Activated naive CD4-positive, alpha-beta T cell treated with Interleukin-2 at 50 U/mL for 16 hours (primary cell): ENCODE data around the gene SIMC1.
"Not testable (repeated sequence)": the region's sequence is repeated elsewhere in the genome, so short reads cannot be mapped to it uniquely, and the experiment has no call there.

Experiments
- DNase-seq: peaks from one replicate; pipeline ENCODE4 v3.0.0-alpha.2; 2020

The SIMC1 gene

DNA sequence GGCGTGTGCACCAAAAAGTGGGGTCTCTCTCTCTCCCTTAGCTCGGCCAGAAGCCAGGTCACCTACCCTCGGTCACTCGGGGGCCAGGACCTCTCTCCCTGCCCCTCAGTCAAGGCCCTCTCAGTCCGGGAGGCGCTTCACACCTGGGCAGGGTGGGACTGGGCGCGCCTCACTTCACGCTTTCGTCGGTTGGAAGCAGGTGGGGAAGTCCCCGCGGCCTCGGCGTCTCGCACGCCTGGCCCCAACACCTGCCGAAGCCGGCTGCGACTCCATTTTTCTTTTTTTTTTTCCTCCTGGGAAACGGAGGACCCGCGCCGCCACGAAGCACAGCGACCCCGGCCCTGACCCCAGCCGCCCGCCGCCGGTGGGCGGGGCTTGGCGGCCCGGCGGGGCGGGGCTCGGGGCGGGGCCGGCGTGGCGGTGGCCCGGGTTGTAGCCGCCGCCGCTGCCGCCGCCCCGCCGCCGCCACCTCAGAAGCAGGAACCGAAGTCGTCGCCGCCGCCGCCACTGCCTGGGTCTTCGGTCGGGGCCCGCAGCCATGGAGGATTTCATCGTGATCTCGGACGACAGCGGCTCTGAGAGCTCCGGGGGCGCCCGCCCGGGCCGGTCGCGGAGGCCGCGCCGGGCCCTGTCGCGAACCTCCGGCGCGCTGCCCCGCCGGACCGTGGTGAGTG is at the start of gene SIMC1:
Gene SIMC1 (plus strand): TSS at position 454 of the 674 bp plus-strand sequence. CDS start 85 bp downstream, at position 539.
- DNase-seq: peak; percentile 62

DNA sequence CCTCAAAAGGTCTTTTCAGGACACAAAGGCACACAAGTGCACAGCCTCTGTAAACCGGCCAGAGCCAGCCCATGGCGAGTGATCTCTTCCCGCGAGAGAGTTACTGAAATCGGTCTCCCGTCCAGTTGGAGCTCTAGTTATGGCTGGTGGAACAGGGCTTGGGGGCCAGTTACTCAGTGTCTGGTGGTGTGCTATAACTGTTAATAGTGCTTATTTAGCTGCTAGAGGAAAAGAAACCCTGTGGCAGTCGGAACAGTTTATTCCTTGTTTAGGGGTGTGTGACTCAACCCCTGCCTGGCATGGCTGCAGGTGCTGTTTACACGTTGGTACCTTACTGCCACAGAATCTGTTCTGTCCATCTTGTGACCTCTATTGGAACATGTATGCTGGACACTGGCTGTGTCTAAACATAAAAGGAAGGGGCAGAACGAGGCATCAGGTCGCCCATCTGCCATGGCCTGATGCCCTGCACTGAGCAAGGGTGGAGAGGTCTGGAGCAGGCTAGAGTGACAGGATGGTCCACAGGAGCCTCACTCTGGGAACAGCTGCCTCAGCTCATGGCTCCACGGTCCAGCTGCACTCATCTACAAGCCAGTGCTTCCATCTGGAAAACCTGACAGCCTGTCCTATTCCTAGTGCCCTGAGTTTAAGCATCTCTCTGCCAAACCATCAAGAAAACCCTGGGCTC is 49.6 kb upstream of the SIMC1 start:
- no peak for DNase-seq

DNA sequence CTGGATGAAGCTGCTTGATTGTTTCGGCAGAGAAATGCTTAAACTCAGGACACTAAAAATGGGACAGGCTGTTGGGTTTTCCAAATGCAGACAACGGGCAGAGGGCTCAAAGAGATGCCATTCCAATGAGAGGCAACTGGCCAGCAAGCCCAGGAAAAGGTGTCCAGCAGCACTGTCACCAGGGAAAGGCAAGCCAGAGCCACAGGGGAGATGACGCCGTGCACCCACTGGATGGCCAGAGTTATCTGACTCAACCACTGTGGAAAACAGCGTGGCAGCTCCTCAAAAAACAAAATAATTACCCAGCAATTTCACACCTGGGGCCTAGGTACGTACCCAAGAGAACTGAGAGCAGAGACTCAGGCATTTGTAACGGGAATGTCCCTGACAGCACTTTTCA is 48.4 kb upstream of the SIMC1 start:
- no peak for DNase-seq

DNA sequence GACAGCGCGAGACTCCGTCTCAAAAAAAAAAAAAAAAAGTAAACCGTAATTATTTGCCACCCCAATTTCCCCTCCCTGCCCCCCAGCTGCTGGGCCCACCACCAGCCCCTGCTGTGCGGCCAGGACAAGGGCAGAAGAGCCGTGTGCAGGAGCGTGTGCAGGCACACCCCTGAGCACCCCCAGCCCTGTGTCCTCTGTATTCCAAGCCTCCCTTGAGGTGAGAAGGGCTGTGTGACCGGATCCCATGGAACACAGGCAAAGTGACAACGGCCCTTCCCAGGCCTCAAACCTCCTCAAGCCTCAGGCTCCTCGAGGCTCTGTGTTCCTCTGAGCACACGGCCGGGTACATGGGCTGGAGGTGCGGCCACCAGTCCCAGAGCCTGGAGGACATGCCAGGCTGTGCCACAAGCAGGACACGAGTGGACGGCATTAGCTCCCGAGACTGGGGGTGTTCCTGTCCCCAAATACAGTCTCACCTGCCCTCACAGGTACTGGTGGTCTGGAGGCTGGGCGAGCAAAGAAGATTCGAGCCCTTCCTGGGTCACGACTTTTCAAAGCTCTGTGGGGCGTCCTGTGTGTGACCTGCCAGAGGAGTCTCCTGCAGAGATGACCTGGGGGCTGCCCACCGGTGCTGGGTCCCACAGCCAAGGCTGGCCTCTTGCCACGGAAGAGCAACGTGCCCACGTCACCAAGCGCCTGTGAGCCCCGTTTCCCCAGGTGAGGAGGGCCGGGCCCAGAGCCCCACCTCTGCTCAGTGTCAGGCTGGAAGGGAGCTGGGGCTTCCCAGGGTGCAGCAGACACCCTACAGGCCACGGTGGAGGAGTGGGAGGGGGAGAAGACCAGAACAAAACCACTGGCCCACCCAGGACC is 47.1 kb upstream of the SIMC1 start:
- DNase-seq: no peak

DNA sequence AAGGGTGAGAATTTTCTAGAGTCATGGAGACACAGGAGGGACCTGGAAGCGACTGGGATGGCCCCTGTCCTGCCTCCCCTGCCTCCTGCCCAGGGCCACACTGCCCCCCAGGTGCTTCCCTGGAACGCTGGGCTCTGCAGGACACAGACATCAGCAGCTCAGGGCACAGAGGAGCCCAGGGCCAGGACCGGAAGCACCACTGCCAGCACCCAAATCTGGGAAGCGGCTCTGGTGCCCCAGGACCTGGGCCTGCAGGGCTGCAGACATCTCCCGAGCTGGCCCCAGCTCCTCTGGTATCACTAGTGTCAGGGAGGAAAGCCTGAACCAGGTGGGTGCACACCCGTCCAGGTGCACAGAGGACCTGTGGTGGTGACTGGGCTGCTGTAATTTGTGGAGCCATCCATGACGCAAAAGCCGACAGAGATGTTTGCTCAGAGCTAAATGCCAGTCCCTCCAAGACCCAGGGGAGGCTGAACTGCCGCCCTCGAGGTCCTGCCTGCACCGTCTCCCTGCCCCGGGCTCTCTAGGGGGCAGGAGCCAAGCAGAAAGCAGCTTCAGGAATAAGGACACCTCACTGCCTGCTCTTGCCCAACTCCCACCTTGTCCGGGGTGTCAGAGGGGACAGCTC is 46.0 kb upstream of the SIMC1 start:
- DNase-seq: no peak

DNA sequence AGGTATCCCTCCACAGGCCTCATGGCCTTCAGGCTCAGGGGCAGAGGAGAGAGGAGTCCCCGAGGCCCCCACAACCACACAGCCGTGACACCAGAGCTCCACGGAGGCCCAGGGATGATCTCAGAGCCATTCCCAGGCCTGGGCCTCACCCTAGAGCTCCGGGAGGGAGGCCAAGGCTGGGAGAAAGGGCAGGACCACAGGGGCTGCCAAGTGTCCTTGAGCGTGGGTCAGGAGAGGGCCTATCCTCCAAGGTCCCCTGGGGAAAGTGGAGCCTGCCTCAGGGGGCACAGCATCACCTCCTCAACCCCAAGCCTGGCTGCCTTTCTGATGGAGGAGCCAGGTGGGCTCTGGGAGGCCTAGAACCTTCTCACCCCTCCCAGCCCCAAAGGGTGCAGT is 45.5 kb upstream of the SIMC1 start:
- DNase-seq: not testable (repeated sequence)

DNA sequence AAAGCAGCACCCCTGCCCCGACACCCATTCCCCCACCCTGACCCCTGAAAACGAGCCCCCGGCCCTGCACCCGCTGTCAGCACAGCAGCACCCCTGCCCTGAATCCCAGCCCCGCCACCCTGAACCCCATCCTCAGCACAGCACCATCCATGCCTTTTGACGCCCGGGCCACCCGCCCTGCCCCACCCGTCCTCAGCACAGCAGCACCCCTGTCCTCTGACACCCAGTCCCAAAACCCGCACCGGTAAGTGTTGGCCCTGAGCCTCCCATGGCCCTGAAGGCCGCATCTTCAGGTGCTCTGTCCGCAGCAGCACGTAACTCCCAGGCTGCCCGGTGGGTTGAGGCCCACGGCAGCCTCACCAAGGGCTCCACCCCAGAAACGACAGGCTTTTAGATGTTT is 44.6 kb upstream of the SIMC1 start:
- DNase-seq: not testable (repeated sequence)

DNA sequence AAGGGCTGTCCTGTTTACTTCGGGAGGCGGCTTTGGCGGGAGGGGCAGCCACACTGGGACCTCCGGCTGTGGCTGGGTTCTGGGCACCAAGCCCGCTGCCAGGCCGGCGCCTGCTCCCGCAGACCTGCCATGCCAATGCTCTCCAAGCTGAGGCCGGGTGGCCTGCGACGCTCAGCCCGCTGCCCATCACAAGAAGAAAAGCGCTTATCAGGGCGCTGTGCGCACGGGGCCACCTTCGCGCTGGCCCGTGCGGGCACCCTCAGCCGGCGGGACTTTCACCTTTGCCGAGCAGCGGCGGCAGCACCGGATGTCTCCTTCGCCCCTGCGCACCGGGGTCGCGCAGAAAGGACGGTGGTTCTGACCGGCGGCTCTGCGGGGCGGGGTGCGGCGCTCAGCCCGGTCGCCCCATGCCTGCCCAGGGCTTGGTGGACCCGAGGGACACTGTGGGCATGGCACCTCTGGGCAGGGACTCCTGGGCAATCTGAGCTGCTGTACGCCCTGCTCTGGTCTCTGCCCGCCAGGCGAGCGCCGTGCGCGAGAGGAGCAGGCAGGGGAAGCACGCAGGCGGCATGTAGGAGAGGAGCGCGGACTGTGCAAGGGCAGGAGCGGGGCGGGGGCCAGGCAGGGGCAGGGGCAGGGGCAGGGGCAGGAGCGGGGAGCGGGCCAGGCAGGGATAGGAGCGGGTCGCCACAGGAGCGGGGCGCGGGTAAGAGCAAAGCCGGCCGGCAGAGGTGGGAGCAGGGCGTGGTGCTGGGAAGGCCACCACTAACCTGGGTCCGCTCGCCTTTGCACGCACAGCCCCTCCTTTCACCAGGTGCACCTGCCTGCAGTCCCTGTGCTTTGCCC is 43.8 kb upstream of the SIMC1 start:
- DNase-seq: not testable (repeated sequence)

DNA sequence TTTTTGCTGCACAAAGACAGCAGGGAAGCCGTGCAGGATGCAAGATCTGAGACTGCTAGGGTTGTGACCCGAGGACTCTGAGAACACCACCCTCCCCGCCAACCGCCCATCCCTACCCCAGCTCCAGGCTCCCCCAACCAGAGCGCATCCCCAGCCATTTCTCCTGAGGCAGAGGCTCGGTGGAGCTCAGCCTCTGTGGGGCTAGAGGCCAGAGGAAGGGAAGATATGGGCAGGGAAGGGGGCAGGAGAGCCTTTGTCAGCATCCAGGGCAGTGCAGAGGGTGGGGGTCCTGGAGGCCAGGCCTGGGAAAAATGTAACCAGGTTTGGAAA is 43.2 kb upstream of the SIMC1 start:
- DNase-seq: not testable (repeated sequence)

DNA sequence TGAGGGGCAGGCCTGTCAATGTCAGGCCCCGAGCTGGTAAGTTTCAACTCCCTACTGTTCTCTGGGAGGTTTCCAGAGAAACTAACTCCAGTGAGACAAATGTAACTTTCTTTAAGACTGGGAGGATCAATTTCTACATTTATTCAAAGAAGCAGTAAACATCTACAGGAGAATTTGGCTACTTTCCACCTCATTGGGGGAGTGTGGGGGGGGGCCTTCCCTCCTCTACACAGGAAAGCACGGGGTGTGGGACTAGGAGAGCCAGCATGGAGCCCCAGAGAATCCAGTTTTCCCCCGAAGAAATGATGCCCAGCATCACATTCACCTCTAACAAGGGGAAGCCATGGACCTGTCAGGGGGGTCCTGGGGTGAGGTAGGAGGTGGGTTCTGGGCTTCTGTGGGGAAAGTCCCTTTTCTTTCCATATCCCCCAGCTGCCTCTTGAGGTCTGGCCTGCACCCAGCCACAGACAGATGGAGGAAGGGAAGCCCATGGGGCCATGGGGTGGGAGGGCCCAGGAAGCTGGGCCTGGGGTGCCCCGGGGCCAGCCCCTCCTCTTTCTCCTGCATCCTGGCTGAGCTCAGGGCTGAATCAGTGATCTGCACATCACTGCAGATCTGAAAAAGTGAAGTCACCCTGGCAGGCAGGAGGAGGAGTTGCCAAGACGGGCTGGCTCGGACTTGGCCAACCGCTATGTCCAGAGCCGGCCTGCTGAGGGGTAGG is 42.6 kb upstream of the SIMC1 start:
- not testable (repeated sequence) for DNase-seq

DNA sequence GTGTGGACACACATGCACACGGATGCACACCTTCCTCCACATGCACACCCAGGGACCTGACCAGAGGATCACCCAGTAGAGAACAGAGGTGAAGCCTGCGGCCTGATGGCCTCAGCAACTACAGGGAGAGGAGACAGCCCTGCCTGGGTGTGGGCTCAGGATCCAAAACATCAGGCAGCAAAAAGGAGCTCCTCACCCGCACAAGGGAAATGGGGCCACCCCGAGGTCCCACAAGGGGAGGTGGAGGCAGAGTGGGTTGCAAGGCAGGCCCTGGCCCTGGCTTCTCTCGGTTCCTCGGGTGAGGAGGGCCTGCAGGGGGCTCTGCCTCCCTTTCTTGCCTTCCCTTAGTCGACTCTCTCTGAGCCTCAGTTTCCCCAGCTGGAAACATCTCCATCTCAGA is 41.4 kb upstream of the SIMC1 start:
- not testable (repeated sequence) for DNase-seq

DNA sequence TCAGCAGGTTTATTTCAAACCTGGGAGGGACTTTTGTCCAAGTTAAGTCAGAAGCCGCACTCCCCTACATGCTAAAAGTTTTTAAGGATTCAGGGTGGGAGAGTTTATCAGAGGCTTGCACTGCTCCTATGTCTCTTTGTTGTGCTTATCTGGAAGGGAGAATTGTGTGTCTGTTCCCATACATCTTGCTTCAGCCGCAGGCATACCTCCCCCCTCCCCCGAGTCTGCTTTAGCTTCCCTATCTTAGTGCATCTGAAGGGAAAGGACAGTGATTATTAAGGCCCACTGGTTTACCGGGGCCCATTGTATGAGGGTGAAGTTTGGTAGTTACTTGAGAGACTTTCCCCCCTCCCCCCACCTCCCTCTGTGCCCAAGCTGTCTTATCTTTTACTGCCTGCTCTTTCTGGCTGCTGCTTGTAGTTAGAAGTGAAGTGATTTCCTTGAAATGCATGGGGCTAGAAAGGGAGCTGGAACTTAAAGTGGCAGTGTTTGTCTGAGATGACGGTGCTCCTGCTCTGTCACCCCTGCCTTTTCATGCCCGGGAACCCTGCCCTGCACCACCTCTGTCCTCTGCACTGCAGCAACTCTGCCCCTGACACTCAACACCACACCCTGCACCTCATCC is 40.9 kb upstream of the SIMC1 start:
- not testable (repeated sequence) for DNase-seq

DNA sequence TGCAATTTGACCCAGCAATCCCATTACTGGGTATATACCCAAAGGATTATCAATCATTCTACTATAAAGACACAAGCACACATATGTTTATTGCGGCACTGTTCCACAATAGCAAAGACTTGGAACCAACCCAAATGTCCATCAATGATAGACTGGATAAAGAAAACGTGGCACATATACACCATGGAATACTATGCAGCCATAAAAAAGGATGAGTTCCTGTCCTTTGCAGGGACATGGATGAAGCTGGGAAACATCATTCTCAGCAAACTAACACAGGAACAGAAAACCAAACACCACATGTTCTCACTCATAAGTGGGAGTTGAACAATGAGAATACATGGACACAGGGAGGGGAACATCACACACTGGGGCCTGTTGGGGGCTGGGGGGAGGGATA is 39.9 kb upstream of the SIMC1 start:
- not testable (repeated sequence) for DNase-seq

DNA sequence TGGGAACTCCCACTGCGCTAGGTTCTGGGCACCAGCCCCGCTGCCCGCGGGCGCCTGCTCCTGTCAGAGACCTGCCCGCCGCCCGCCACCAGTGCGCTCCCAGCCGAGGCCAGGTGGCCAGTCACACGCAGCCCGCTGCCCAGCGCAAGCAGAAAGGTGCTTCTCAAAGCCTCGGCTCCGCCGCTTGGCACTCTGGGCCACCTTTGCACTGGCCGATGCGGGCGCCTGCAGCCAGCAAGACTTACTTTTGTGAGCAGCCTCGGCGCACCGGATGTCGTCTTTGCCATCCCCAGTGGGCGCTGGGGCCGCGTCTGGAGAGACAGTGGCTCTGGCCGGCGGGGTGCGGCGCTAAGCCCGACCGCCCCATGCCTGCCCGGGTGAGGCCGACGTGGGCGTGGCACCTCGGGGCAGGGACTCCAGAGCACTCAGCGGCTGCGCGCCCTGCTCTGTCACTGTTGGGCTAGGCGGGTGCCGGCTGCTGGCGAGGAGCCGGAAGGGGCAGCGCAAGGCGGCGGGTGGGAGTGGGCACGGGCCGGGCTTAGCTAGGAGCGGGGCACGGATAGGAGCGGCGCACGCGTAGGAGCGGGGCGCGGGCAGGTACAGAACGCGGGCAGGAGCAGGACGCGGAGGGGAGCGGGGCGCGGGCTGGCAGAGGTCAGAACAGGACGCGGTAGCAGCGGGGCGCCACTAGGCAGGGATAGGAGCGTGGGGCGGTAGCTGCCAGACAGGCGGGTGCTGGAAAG is 39.1 kb upstream of the SIMC1 start:
- DNase-seq: peak; percentile 8

DNA sequence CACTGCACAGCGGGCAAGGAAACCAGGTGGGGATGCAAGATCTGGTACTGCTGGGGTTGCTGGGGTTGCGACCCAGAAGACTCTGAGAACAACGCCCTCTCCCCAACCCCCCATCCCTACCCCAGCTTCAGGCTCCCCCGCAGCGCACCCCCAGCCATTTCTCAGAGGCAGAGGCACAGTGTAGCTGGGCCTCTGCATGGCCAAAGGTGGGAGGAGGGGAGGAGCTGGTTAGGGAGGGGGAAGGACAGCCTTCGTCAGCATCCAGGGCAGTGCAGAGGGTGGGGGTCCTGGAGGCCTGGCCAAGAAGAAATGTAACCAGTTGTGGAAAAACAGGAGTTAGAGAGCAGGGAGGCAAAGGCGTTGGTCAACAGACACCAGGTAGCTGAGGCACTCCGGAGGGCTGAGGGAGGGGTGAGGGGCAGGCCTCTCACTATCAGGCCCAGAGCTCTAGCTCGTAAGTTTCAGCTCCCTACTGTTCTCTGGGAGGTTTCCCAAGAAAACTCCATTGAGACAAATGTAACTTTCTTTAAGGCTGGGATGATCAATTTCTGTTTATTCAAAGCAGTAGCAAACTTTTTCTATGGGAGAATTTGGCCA is 38.3 kb upstream of the SIMC1 start:
- DNase-seq: not testable (repeated sequence)

DNA sequence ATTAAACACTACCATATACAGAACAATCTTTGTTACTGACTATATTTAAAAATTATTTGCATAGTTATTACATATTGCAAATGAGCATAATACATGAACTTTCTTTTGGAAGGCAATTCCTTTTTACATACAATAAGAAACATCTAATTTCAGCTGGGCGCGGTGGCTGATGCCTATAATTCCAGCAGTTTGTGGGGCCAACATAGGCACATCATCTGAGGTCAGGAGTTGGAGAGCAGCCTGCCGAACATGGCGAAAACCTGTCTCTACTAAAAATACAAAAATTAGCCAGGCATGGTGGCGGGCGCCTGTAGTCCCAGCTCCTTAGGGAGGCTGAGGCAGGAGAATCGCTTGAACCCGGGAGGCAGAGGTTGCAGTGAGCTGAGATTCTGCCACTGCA is 36.4 kb upstream of the SIMC1 start:
- no peak for DNase-seq

DNA sequence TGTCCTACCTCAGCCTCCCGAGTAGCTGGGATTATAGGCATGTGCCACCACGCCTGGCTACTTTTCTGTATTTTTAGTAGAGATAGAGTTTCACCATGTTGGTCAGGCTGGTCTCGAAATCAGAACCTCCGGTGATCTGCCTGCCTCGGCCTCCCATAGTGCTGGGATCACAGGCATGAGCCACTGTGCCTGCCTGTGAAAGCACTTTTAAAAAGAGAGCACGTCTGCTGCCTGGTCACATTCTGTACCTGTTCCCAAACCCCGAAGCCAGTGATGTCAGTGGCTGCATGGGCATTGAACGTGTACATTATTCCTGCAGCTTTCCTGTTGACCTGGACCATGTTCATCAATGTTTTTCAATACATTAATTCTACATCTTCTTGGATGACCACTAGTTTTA is 35.1 kb upstream of the SIMC1 start:
- DNase-seq: no peak

DNA sequence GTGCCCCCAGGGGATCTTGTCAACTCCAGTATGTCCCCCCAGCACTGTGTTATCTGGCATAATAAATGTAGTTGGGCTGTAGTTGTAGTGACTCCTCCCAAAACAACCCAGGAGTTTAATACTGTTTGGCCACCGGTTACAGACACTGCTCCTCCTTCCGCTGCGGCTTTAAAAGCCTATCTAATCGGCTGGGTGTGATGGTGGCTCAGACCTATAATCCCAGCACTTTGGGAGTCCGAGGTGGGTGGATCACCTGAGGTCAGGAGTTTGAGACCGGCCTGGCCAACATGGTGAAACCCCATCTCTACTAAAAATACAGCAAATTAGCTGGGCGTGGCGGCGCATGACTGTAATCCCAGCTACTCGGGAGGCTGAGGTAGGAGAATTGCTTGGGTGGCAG is 34.7 kb upstream of the SIMC1 start:
- not testable (repeated sequence) for DNase-seq

DNA sequence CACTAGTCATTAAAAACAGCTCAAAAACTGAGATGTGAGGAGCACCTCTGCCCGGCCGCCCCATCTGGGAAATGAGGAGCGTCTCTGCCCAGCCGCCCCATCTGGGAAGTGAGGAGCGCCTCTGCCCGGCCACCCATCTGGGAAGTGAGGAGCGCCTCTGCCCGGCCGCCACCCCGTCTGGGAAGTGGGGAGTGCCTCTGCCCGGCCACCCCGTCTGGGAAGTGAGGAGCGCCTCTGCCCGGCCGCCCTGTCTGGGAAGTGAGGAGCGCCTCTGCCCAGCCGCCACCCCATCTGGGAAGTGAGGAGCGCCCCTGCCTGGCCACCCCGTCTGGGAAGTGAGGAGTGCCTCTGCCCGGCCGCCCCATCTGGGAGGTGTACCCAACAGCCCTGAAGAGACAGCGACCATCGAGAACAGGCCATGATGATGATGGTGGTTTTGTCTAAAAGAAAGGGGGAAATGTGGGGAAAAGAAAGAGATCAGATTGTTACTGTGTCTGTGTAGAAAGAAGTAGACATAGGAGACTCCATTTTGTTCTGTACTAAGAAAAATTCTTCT is 23.7 kb upstream of the SIMC1 start:
- not testable (repeated sequence) for DNase-seq
